PC-9 (cell line): Measurements from ENCODE around the gene FASTK.

ENCODE experiments used
- CTCF ChIP-seq: fragments of 200-600 bp; sonication (generic); conservative IDR thresholded peaks from 2 replicates; pipeline ENCODE4 v1.6.1; 2017; ENCODE audit warnings: mixed run types, antibody characterized with exemption, mild to moderate bottlenecking, moderate library complexity
- EZH2 ChIP-seq: fragments of 200-600 bp; sonication (generic); IDR thresholded peaks from 2 replicates; pipeline ENCODE4 v1.8.0; 2017; ENCODE audit warnings: antibody characterized with exemption, low read depth

DNA sequence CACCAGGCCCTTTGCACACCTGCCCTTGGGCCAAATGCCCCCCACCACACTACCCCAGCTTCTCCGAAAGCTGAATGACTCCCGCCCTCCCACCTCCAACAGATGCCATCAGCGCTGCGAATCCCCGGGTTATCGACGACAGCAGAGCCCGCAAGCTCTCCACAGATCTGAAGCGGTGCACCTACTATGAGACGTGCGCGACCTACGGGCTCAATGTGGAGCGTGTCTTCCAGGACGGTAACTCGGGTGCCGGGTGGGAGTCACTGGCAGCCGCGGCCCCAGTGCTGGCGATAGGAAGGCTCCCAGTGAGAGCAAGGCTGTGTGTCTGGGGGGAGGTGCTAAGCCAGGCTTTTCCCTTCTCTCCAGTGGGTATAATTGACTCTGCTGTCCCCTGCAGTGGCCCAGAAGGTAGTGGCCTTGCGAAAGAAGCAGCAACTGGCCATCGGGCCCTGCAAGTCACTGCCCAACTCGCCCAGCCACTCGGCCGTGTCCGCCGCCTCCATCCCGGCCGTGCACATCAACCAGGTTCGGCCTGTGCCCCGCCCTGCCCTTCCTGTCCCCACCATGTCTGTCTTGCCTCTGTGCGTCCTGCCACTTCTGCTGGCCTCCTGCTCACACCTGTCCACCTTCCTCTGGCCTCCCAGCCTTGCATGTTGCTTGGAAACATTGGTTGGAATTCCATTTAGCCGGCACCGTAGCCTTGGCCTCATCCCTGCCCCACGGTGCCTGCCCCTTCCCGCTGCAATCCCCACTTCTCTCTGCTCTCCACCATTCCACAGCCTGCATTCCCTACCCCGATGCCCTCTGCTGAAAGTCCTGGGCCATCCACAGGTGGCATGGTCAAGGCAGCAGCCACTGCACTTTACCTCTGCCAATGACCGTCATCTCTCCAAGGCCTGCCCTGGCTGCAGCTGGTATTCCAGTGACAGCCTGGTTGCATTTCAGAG is 37.8 kb upstream of the FASTK start:
- TF ChIP-seq EZH2 (no peak), CTCF (no peak)
